Measurements from ENCODE around the gene HBG1.
"Not testable (repeated sequence)": the region's sequence is repeated elsewhere in the genome, so short reads cannot be mapped to it uniquely, and the experiment has no call there.

The HBG1 gene

DNA sequence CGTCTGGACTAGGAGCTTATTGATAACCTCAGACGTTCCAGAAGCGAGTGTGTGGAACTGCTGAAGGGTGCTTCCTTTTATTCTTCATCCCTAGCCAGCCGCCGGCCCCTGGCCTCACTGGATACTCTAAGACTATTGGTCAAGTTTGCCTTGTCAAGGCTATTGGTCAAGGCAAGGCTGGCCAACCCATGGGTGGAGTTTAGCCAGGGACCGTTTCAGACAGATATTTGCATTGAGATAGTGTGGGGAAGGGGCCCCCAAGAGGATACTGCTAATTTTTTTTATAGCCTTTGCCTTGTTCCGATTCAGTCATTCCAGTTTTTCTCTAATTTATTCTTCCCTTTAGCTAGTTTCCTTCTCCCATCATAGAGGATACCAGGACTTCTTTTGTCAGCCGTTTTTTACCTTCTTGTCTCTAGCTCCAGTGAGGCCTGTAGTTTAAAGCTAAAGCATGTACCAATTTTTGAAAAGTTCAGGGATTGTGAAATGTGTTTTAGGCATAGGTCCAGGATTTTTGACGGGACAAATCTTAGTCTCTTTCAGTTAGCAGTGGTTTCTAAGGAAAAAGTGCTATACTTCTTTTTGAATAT is at the start of gene HBG1:
Gene HBG1 (minus strand): TSS at position 51 of the 590 bp plus-strand sequence. CDS start 53 bp downstream, outside the sequence.
- H3K4me3 ChIP-seq (ENCODE audit: low read depth, low read length); DNase-seq (ENCODE audit: low read depth): not testable (repeated sequence)

DNA sequence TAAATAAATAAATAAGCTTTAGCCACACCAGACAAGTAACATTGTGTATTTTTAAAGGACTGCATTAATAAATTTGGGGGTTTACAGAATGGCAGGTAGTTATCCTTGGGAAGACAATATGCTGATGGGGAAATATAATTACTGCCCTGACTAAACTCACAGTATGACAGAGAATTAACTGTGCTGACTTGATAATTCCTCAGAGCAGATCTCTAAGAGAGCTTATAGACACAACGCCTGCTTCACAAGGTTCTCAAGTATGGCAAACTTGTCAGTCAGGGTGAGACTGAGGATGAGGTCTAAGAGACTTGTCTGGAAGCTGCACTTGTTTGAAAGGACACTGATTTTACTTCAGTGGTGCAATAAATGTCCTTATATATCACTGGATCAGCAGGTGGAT is 48.8 kb upstream of the HBG1 start:
- no peak for DNase-seq (ENCODE audit: low read depth)
- TF ChIP-seq, protein P1, sequence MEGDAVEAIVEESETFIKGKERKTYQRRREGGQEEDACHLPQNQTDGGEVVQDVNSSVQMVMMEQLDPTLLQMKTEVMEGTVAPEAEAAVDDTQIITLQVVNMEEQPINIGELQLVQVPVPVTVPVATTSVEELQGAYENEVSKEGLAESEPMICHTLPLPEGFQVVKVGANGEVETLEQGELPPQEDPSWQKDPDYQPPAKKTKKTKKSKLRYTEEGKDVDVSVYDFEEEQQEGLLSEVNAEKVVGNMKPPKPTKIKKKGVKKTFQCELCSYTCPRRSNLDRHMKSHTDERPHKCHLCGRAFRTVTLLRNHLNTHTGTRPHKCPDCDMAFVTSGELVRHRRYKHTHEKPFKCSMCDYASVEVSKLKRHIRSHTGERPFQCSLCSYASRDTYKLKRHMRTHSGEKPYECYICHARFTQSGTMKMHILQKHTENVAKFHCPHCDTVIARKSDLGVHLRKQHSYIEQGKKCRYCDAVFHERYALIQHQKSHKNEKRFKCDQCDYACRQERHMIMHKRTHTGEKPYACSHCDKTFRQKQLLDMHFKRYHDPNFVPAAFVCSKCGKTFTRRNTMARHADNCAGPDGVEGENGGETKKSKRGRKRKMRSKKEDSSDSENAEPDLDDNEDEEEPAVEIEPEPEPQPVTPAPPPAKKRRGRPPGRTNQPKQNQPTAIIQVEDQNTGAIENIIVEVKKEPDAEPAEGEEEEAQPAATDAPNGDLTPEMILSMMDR (IDR thresholded peaks at IDR 0.05; ENCODE audit: insufficient read depth, low read depth, low read length, missing control alignments): no peak
- H3K4me3 ChIP-seq (ENCODE audit: low read depth, low read length): no peak overlapping the region

DNA sequence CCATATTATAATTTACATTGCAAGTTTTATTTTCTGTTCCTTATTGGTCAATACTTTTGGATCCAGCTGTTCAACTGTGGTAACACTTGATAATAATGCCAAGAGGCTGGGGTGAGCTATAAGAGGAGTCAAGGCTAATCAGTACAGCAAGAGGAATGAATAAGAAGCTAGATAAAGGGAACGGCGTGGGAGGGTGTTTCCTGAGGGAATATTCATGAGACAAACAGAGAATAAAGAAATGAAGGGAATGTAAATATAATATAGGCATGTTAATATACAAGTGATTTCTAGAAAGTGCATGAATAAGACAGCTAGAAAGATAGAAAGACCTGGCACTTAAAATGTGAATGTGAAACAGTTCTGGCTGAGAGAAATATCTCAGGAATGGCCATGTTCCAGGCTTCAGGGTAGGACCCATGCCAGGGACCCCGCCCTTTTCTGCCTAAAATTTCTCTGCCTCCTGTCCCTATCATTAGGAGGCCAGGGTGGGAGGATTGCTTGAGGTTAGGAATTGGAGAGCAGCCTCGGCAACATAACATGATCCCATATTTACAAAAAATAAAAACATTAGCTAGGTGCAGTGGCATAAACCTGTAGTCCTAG is 48.2 kb upstream of the HBG1 start:
- H3K4me3 ChIP-seq (ENCODE audit: low read depth, low read length): no peak overlapping the region
- DNase-seq (ENCODE audit: low read depth): no peak
- TF ChIP-seq, protein P1 (IDR thresholded peaks at IDR 0.05; ENCODE audit: insufficient read depth, low read depth, low read length, missing control alignments): no peak

DNA sequence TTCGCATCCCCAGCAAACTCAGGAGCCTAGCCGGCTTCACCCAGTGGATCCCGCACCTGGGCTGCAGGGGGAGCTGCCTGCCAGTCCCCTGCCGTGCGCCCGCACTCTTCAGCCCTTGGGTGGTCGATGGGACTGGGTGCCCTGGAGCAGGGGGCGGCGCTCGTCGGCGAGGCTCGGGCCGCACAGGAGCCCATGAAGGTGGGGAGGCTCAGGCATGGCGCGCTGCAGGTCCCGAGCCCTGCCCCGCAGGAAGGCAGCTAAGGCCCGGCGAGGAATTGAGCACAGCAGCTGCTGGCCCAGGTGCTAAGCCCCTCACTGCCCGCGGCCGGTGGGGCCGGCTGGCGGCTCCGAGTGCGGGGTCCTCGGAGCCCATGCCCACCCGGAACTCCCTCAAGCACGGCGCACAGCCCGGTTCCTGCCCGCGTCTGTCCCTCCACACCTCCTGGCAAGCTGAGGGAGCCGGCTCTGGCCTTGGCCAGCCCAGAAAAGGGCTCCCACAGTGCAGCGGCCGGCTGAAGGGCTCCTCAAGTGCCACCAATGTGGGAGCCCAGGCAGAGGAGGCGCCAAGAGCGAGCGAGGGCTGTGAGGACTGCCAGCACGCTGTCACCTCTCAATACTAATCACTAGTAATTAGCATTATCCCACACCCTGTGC is 44.8 kb upstream of the HBG1 start:
- DNase-seq (ENCODE audit: low read depth); H3K4me3 ChIP-seq (ENCODE audit: low read depth, low read length): not testable (repeated sequence)

DNA sequence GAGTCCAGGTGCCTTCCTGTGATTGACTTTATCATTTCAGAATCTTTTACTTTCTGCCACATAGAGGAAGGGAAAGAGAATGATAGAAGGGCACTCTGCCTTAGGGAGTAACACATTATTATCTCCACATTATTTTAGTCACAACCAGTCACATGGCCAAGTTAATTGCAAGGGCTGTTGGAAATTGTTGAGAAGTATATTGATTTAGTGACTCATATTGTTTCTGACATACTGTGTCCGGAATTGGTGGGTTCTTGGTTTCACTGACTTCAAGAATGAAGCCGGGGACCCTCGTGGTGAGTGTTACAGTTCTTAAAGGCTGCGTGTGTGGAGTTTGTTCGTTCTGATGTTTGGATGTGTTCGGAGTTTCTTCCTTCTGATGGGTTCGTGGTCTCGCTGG is 43.4 kb upstream of the HBG1 start:
- TF ChIP-seq, protein P1 (IDR thresholded peaks at IDR 0.05; ENCODE audit: insufficient read depth, low read depth, low read length, missing control alignments): no peak
- DNase-seq (ENCODE audit: low read depth): no peak
- no peak overlapping the region for H3K4me3 ChIP-seq (ENCODE audit: low read depth, low read length)

DNA sequence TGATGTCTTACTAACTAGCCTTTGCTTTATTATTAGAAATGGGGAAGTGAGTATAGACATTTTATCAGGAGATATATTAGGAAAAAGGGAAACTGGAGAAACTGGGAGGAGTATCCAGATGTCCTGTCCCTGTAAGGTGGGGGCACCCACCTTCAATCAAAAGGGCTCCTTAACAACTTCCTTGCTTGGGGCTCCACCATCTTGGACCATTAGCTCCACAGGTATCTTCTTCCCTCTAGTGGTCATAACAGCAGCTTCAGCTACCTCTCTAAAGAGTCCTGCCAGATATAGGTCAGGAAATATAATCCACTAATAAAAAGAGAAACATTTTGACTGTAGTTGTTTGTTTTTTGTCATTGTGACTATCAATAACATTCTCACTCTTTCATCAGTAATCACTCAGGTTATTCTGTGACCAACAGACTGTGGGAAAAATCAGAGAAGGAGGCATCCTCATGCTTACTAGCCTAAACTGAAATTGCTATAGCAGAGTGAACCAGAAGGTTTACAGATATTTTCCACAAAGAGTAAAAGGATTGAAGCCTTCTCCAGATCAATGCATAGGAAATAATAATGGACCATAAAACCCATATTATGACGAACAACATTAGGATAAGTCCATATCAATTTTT is 41.7 kb upstream of the HBG1 start:
- H3K4me3 ChIP-seq (ENCODE audit: low read depth, low read length): no peak overlapping the region
- TF ChIP-seq, protein P1 (IDR thresholded peaks at IDR 0.05; ENCODE audit: insufficient read depth, low read depth, low read length, missing control alignments): peak; percentile 61
- peak; percentile 61 for DNase-seq (ENCODE audit: low read depth)

DNA sequence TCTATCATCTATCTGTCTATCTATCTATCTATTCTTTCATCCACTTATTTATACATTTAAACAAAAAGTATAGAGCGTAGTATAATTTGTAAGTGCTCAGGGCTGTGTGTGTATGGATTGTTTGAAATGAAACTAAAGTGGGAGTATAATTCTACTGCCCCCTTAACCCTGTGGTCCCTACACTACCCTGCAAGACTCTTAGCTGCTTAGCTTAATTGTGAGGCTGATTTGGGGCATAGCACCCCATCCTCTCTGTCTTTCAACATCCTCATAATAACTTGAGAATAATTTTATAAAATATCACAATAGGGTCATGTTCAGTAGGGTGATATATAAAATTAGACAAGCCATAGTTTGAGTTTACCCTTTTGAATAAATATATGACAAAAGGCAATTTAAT is 40.4 kb upstream of the HBG1 start:
- TF ChIP-seq, protein P1 (IDR thresholded peaks at IDR 0.05; ENCODE audit: insufficient read depth, low read depth, low read length, missing control alignments): no peak
- H3K4me3 ChIP-seq (ENCODE audit: low read depth, low read length): no peak overlapping the region
- DNase-seq (ENCODE audit: low read depth): no peak

All from GM12865 (cell line).